Stimulated activated CD8-positive, alpha-beta memory T cell treated with anti-CD3 and anti-CD28 coated beads, Interleukin-4, amount 100 ng/mL, for 4 hours (primary cell): Measurements from ENCODE around the gene FPR1.

Source experiments
- DNase-seq, 2 donors: peaks; one replicate each; pipeline ENCODE4 v3.0.0-alpha.2; 2020; ENCODE audit warnings: low read depth in 2 of 2, low spot score in 1 of 2

Gene FPR1

GRCh38 chr19:51737924-51738323 is 13.8 kb downstream of the FPR1 start:
- DNase-seq, result no peak

DNA sequence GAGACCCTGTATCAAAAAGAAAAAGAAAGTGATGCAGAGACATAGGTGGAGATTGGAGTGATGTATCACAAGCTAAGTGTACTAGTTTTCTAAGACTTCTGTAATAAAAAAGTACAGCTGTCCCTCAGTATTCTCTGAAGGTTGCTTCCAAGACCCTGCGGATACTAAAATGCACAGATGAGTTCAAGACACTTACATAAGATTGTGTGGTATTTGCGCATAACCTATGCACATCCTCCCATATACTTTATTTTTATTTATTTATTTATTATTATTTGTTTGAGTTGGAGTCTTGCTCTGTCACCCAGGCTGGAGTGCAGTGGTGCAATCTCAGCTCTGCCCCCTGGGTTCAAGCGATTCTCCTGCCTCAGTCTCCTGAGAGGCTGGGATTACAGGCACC is 14.3 kb downstream of the FPR1 start:
- no peak for DNase-seq

DNA sequence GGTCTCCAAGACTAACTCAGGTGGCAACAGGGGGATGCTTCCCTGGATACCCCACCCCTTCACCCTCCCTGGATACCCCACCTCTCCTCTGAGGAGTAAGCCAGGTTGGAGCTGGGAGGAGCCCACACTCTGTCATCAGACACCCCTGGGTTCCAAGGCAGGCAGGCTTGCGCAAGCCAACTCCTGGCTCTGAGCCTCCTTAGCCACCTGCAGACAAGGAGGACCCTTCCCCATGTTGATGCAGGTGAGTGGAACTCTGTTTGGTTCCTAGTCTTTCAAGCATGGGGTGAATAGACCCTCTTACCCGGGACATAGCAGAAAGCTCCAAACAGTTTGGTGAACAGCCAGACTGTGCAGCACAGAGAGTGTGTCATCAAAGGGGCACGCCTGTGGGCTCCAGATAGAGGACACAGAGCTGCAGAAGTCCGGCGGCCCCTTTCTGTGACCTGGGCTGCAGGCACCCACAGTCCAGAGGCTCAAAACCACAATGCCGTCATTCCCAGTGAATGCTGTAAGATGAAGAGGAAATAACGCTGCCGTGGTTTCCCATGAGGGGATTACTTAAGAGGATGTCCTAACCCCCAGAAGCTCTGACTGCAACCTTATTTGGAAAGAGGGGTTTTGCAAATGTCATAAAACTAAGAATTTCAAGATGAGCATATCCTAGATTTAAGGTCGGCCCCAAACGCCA is 15.8 kb downstream of the FPR1 start:
- DNase-seq, result no peak

DNA sequence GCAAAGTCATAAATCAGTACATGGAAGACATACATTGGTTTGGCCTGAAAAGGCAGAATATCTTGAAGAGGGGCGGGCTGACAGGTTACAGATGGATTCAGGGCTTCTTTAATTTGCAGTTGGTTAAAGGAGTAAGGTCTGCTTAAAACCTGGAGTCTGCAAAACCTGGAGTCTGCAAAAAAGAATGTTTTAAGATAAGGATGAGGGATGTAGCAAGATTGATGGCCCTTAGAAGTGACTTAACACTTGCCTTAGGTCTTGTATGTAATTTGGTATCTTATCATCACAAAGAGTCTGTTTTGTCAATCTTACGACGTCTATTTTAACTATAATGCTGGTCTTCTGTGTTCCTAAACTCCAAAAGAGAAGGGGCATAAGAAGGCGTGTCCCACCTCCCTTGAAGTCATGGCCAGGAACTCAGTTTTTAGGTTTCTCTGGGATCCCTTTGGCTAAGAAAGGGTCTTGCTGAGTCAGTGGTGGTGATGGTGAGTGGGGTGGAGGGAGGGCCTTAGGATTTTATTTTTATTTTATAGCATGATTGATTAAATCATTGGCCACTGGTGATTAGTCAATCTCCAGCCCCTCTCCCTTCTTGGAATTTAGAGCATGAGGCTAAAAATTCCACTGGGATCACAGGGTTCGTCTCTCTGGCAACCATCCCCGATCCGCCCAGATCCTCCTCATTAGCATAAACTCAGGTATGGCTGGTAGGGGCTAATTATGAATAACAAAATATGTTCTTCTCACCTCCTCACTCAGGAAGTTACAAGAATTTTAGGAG is 17.7 kb downstream of the FPR1 start:
- DNase-seq, result no peak

GRCh38 chr19:51729781-51730180 is 21.9 kb downstream of the FPR1 start:
- no peak for DNase-seq

- DNase-seq, result no peak
These were observed 24.3 kb downstream of the FPR1 start for GRCh38 chr19:51727349-51727880.

DNA sequence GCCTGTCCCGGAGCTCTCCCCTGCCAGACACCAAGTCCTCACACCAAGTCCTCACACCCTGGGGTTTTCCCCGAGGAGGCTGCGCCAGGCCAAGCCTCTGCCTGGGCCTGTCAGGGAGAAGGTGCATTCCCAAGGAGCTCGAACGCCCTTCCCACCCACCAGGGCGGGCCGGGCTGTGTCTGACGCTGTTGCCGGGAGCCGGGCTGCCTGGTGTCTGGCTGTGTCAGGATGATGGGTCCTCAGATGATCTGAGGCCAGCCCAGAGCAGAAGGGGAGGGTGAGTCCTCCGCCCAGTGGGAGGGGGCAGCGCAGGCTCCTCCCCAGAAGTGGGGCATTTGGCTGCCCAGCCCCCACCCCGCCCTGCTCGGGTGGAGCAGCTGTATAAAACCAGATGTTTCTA is 25.6 kb downstream of the FPR1 start:
- no peak for DNase-seq

- DNase-seq, result no peak
These were observed 27.1 kb downstream of the FPR1 start for GRCh38 chr19:51724543-51724942.

GRCh38 chr19:51722492-51722891 is 29.2 kb downstream of the FPR1 start:
- DNase-seq, result no peak

DNA sequence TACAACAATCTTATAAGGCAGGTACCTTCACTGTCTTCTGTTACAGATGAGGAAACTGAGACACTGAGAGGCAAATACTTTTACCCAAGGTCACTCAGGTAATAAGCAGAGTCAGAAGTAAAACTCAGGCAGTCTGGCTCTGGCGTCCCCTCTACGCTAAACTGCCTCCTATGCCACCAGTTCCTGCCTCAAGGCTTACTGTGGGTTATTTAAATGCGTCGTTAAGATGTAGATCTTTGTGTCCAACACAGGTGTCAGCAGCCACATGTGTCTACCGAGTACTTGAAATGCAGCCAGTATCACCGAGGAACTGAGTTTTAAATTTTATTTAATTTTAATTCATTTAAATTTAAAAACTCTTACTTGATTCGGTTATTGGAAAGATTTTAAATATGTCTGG is 29.8 kb downstream of the FPR1 start:
- DNase-seq, result no peak

DNA sequence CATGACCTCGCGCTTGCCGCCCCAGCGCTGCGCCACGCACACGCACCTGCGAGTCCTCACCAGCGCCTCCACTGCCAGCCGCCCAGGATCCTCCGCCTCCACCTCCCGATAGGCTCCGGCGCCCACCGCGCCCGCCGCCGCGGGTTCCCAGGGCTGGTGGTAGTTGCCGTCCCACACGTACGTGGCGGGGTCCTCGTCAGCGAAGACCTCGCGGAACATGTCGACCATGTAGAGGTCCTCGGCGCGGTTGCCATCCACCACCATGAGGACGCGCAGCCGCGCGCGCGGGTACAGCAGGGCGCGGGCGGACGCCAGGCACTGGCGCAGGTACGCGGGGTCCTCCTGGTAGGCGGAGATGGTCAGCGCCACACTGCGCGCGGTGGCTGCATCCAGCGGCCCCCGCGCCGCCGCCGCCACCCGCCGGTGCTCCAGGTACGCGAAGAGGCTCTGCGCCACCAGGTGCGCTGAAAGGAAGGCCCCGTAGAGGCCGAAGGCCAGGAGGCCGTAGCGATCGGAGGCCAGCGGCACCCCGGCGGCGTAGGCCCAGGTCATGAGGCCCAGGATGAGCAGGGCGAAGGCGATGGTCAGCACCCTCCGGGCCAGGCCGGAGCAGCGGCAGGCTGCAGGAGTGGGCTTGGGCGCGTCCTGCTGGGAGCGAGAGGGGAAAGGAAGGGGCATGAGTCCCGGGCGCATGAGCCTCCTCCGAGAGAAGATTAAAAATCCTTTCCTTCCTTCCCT is 32.3 kb downstream of the FPR1 start:
- DNase-seq, result no peak

DNA sequence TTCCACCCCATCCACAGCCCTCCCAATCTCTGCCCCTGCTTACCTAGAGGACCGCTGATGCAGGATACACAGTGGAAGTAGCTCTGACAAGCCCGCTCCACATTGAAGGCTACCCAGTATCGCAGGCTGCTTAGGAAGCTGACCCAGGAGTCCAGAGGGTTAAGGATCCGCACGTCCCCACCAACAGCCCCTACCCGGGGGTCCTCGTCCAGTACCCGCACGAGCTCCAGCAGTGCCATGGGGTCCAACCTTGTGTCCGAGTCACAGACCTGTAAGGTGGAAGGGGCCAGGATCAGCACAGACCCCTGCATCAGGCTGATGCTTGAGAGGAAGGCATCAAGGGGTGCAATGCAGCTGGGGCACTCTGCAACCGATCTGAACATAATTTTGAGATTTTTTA is 34.8 kb downstream of the FPR1 start:
- no peak for DNase-seq

DNA sequence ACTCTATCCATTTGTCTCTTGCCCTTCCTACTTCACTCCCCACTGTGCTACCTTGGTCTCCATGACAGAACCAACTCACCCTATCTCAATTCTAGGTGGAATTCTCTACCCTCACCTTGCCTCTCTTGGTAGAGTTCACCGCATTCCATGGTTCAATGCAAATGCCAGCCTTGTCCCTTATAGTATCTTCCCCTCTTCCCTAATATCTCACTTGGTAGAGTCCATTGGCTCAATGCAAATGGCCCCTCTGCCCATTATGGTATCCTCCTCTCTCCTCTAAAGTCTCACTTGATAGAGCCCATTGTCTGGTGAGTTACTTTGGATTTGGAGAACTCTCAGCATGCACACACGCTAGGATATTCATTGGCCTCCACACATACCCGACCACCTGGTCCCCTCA is 35.8 kb downstream of the FPR1 start:
- DNase-seq, result no peak

GRCh38 chr19:51714848-51715247 is 36.8 kb downstream of the FPR1 start:
- no peak for DNase-seq

GRCh38 chr19:51713319-51714285 is 38.1 kb downstream of the FPR1 start:
- no peak for DNase-seq

DNA sequence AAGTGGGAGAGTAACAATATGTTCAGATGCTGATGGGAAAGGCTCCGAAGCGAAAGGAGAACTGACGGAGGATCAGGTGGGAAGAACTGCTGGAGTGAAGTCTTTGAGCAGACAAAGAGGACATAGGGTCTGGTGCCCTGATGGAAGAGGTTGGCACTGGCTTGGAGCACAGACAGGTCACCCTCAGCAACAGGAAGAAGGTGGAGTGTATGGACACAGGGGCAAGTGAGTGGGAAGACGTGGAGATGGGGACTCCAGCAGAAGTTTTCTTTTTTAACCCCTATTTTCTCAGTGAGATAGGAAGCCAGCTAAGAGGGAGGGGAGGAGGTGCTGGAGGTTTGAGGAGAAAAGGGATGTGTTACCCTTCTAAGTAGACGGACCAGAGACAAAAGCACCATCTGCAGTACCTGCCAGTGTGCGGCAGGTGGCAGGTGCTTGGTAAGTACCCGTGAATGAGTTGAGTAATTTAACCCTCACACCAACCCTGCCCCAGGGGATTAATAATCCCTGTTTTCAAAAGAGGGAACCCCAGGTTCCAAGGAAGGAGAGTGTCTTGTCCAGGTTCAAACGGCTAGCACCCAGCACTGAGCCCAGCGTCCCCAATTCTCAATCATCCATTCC is 39.1 kb downstream of the FPR1 start:
- no peak for DNase-seq

GRCh38 chr19:51711702-51712101 is 40.0 kb downstream of the FPR1 start:
- DNase-seq, result no peak

GRCh38 chr19:51710163-51710562 is 41.5 kb downstream of the FPR1 start:
- no peak for DNase-seq

- DNase-seq, result no peak
These were observed 42.1 kb downstream of the FPR1 start for GRCh38 chr19:51709575-51709974.

DNA sequence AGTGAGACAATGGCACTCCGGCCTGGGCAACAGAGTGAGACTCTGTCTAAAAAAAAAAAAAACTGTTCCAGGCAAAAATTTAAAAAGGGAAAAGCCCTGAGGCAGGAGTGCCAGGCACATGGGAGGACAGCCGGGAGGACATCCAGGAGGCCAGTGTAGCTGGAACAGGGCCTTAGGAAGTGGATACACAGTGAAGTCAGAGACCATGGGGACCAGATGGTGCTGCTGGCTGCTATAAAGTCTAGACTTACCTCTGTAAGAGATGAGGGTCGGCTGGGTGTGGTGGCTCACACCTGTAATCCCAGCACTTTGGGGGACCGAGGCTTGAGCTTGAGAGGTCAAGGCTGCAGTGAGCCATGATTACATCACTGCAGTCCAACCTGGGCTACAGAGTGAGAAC is 42.9 kb downstream of the FPR1 start:
- no peak for DNase-seq
